Large intestine (tissue), 3 donors: ENCODE data around the gene PUM2. TPM values are rescaled to one million over a fixed set of nuclear protein-coding genes. Genes with fewer than 3 reads are reported as not detected.

Experiments used
- DNase-seq, 2 donors: peaks; one replicate each; pipeline versions ENCODE4 v3.0.0 to v3.0.0-alpha.2; 2013
- H3K27ac ChIP-seq: one replicate; pipeline ENCODE4 v1.5.1; 2013; ENCODE audit warnings: low read length
- H3K27me3 ChIP-seq: 2 replicates; pipeline ENCODE4 v1.6.1; 2013; ENCODE audit warnings: low read length; ENCODE audit not compliant: control insufficient read depth, insufficient read depth
- H3K36me3 ChIP-seq: 2 replicates; pipeline ENCODE4 v1.6.1; 2013; ENCODE audit warnings: low read length; ENCODE audit not compliant: control insufficient read depth, insufficient read depth
- H3K4me1 ChIP-seq: one replicate; pipeline ENCODE4 v1.6.1; 2013; ENCODE audit warnings: low read length; ENCODE audit not compliant: control insufficient read depth, insufficient read depth
- H3K4me3 ChIP-seq: one replicate; pipeline ENCODE4 v1.5.1; 2013; ENCODE audit warnings: low read length
- H3K9me3 ChIP-seq: one replicate; pipeline ENCODE4 v1.6.1; 2013; ENCODE audit warnings: mild to moderate bottlenecking, low read depth, low read length, moderate library complexity; ENCODE audit not compliant: control insufficient read depth
- WGBS: methylation state at CpG from one replicate; pipeline ENCODE4 v1.1.5; 2013; ENCODE audit warnings: low lambda C conversion rate; ENCODE audit not compliant: insufficient coverage; 5-methylcytosine and 5-hydroxymethylcytosine counted together
- polyA plus RNA-seq: library from polyadenylated mRNA; unstranded; fragments of 120-200 nt; gene quantifications from one replicate; pipeline ENCODE4 v1.2.1, GENCODE V29; 2013

PUM2 gene
- polyA plus RNA-seq, 1 donor: 86.9 TPM

DNA sequence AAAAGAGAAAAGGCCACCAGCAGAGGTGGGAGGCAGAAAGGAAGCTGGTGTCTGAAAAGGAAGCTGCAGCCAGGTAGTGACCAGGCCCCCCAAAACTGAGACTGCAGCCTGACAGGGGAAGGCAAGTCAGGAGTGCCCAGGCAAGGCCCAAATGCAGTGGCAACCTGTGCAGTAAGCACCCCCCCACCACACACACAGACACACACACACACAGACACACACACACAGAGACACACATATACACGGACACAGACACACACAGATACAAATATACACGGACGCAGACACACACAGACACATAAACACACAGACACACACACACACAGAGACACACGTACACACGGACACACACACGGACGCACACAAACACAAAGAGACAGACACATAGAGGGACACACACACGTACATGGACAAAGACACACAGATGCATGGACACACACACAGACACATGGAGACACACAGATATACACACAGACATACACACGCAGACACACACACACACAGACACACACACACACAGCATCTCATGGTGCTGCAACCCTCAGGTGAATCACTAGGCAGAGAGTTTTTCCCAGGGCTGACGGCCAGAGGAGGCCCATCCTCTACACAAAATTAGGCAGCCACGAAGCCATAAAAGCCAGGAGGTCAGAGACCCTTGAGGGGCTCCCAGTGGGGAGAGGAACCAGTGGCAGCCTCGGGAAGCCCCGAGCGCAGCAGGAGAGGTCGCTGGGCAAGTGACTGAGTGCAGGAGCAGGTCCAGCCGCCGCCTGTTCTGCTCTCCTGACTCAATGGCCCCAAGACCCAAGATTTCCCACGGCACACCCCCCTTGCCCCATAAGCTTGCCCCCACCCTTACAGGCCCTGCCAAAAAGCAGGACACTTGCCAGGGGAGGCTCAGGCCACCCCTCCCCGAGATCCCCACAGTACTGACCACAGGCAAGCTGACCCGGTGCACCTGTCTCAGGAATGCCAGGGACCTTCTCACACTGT, 132.0 kb downstream of the PUM2 start:
- H3K27ac ChIP-seq: no peak overlapping the region
- no CpG with 5 or more reads among the region's 20 CpGs for WGBS
- DNase-seq: no peak

DNA sequence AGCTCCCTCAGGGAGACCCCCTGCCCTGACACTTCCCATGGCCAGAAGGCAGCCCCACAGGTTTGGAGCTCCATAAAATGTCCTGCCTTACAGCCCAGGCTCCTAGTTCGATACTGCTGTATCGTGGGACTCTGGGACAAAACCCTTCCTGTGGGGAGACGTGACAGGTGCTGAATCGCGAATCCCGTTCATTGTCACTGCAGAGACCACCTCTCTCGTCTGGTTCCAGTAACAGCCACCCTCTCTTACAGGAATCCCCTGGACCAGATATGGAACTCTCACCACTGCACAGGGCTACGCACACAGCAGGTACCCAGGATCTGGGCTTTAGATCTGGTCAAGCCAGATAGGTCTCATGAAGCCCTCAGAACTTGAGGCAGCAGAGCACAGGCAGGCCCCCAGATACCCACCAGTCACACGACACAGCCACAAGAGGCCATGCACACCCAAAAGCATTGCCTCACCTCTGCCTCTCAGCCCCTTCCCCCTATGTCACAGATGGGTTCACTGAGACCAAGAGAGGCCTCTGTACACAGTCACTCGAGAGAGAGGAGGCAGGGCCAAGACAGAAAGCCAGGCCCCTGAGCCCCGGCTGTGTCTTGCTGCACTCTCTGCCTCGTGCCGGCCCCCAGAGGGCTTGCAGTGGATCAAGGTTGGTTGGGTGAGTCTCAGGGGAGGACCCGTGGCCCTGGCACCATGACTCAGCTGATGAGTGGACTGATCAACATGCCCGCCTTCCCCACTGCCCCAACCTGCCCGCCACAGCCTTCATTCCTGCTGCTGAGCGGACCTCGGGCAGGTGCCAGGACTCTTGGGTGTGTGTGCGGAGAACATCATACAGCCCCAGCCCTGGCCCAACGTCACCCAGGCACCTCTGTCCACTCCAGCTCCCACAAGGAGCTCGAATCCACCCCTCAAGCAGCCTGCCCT, 133.3 kb downstream of the PUM2 start:
- no peak for DNase-seq
- H3K27ac ChIP-seq: no peak overlapping the region
- H3K27me3 ChIP-seq: no peaks in the 10 kb centered on the region
- H3K9me3 ChIP-seq: no peaks in the 10 kb centered on the region
- peaks cover 9% of the 10 kb centered on the region for H3K36me3 ChIP-seq
- H3K4me1 ChIP-seq: peaks cover 67% of the 10 kb centered on the region
- WGBS: no CpG with 5 or more reads among the region's 21 CpGs
- no peak overlapping the region for H3K4me3 ChIP-seq

More for the DNA sequence above, 132.0 kb downstream of the PUM2 start:
- no peaks in the 10 kb centered on the region for H3K27me3 ChIP-seq
- H3K4me1 ChIP-seq: peaks cover 62% of the 10 kb centered on the region
- H3K4me3 ChIP-seq: no peak overlapping the region
- peaks cover 9% of the 10 kb centered on the region for H3K36me3 ChIP-seq
- H3K9me3 ChIP-seq: no peaks in the 10 kb centered on the region

DNA sequence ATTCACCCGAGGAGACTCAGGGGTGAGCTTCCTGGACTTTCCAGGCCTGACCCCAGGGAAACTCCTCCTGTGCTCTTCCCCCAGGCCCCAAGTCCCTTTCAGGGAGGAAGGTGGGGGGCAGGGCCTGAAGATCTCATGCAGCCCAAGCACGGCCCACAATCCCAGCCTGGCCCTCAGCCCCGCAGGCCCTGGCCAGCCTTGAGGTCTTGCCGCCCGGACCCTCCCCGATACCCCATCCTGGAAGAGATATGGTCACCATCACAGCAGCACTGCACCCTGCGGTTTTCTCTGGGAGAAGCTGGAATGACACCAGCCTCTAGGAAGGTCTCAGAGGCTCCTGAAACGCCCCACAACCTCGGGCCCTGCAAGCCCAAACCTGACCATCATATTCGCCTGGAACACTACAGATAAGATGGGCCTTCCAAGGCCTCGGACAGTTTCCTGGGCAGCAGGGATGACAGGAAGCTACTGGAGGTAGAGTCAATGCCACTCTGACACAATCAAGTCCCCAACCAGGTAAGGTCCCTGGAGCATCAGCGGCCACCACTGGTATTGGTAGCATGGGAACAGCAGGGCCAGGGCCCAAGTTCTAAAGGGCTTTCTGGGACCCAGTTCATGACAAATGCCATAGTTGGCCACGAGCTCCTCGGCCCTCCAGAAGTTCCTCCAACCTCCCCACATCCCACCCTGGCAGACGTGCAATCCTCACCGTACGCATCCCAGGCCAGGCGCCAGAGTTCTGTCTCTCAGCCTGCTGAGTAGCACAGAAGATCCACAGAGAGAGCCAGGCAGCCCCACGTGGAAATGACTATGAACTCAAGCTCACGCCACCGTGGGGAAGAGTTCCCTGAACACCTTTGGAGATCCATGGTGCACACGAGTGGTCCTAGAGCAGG, 134.3 kb downstream of the PUM2 start:
- Histone ChIP-seq H3K36me3 (peaks cover 9% of the 10 kb centered on the region), H3K27me3 (no peaks in the 10 kb centered on the region), H3K9me3 (no peaks in the 10 kb centered on the region), H3K4me3 (no peak overlapping the region), H3K27ac (peak overlapping the region; percentile 79), H3K4me1 (peaks cover 61% of the 10 kb centered on the region)
- no peak for DNase-seq
- WGBS: no CpG with 5 or more reads among the region's 22 CpGs

DNA sequence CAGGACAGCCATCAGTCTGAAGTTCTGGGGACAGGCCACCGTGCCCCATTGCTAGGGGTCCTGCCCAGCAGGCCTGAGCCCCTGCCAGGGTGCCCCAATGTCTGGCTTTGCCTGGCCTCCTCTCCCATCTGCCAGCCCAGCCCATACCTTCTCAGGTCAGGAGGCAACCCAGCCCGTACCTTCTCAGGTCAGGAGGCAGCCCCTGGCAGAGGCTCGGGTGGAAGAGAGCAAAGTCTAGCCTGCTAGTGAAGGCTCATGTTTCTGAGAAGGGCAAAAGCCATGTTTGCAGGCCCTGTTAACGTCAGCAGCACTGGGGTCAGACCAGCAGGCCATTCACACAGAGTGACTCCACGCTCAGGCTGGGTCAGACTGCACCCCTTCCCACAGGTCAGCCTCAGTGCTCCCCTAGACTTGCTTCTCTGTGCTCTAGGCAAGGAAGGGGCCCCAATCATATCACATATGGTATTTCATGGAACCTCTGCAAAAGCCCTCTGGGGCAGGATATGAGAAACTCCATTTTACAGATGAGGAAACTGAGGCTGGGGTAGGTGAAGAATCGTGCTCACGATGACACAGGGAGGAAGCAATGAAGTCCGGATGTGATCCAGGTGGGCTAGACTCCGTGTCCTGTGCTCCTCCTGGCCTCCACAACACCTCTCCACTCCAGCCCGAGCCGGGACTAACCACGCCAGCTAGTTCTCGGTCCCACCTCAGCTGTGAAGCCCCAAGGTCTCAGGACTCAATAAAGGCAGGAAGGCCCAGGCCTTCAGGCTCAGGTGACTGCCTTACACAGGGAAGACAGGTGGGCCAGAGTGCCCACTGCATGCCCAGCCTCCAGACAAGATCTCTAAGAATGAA, 135.2 kb downstream of the PUM2 start:
- H3K9me3 ChIP-seq: no peaks in the 10 kb centered on the region
- no peak overlapping the region for H3K4me3 ChIP-seq
- peak overlapping the region; percentile 79 for H3K27ac ChIP-seq
- no CpG with 5 or more reads among the region's 13 CpGs for WGBS
- peak; percentile 86 to 94 for DNase-seq
- H3K4me1 ChIP-seq: peaks cover 52% of the 10 kb centered on the region
- peaks cover 9% of the 10 kb centered on the region for H3K36me3 ChIP-seq
- no peaks in the 10 kb centered on the region for H3K27me3 ChIP-seq

DNA sequence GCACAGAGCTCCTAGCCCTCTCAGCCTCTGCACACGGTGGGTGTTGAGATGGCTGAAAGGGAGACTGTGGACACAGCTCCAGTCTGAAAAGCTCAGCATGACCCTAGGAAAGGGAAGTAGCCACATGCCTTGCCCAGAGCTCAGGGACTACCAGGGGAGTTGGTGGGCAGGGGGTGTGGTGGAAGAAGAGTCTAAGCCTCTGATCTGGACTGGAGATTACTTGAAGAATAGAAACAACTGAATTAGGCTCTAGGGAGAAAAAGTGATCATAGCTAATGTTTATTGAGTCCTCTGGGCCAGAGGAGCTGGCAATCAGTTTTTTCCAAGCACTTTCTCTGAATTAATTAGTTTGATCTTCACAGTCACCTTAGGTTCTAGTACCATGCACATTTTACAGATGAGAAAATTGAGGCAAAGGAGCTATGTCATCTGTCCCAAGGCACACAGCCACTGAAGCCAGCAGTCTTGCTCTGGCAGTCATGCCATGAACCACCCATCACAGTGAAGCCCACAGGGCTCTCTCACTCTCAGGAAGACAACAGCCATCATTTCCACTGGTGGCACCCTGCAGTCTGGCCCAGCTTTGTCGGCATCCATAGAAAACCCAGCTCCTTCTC, 136.0 kb downstream of the PUM2 start:
- Histone ChIP-seq H3K9me3 (no peaks in the 10 kb centered on the region), H3K4me3 (no peak overlapping the region), H3K27ac (peak overlapping the region; percentile 79), H3K27me3 (no peaks in the 10 kb centered on the region), H3K4me1 (peaks cover 48% of the 10 kb centered on the region), H3K36me3 (peaks cover 9% of the 10 kb centered on the region)
- DNase-seq: no peak
- no CpG with 5 or more reads among the region's 2 CpGs for WGBS

DNA sequence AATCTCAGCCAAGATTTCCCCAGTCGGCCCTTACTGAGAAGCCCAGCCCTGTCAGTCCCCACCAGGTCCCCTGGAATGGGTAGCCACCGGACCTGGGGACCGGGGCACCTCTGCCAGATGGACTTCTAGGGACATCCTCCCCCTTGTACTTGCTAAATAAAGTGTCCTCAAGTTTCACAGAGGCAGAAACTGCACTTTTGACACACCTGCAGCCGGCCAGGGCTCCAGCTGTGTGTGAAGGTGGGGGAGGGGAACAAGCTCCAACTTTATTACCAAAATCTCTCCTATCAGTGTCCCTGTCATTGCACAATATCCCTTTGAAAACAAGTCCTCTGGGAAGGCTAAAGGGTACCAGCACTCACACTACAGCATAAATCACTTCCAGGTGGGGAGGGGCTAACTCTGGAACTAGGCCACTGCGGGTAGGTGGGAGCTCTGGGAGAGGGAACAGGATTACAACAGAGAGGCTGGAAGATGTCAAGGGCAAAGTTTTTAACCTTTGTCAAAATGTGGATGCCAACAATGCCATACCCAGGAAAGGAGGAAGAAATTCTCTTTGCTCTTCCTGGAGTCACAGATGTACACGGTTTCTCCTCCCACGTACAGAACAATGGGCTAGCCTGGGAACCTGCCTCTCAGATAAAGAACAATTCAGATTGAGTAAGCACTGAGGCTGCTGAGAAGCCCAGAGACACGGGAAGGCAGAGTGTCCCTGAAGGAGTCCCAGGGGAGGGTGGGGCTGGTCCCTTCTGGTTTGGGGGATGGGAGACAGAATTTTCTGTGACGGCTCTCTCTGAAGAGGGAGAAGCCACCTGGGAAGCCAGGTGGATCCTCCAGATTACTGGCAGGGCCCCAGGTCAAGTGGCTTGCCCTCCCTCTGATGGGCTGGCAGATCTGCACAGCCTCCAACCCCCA, 136.7 kb downstream of the PUM2 start:
- Histone ChIP-seq H3K27ac (peak overlapping the region; percentile 79), H3K27me3 (no peaks in the 10 kb centered on the region), H3K4me3 (no peak overlapping the region), H3K4me1 (peaks cover 56% of the 10 kb centered on the region), H3K9me3 (no peaks in the 10 kb centered on the region), H3K36me3 (peaks cover 3% of the 10 kb centered on the region)
- no CpG with 5 or more reads among the region's 9 CpGs for WGBS
- DNase-seq: peak in 1 of 2 donors; percentile 84

DNA sequence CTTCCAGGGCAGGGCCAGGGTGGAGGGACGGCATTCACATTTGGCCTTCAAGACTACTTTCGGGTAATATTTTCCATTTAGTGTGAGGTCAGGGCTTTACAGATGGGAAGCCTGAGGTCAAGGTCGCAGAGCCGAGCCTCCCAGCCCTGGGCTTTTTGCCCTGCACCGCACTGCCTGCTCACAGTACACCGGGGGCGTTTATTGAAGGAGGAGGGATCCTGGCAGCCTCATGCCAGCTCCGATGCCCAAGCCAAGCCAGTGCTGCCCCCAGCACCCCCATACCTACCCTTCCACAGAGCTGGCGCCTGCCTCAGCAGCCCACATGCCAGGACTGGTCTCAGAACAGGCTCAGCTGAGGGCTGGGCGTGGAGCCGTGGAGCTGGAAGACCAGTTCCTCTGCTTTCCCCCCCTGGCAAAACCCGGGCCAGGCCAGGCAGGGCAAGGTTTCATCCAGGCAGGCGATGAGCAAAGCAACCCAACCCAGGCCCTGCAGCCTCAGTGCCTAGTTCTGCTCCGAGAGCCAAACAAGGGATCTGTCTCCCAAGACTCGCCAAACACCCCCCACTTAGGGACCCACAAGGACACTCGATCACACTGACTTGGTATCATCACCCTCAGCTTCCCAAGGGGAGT, 137.7 kb downstream of the PUM2 start:
- DNase-seq: no peak
- H3K27ac ChIP-seq: peak overlapping the region; percentile 79
- 40% methylated on average over 1 of the region's 16 CpGs for WGBS
- no peaks in the 10 kb centered on the region for H3K9me3 ChIP-seq
- no peak overlapping the region for H3K4me3 ChIP-seq
- no peaks in the 10 kb centered on the region for H3K27me3 ChIP-seq
- no peaks in the 10 kb centered on the region for H3K36me3 ChIP-seq
- H3K4me1 ChIP-seq: peaks cover 65% of the 10 kb centered on the region

DNA sequence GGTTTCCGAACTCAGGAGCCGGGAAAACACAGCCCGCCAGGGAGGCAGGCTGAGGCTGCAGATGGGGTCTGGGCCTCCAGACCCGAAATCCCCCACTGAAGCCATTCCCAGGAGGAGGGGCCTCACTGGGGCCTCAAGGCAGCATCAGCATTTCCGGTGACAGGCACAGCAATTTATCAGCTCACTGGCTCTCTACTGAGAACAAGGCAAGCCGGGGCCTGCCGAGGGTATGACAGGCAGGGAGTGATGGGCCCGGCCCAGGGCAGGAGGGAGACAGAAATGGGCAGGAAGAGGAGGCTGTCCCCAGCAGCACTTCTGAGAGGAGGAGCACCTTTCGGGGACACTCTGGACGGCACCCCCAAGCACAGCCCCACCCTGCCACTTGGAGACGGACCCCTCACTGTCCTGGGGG, 138.2 kb downstream of the PUM2 start:
- no CpG with 5 or more reads among the region's 11 CpGs for WGBS
- Histone ChIP-seq H3K36me3 (no peaks in the 10 kb centered on the region), H3K27me3 (no peaks in the 10 kb centered on the region), H3K4me3 (no peak overlapping the region), H3K4me1 (peaks cover 68% of the 10 kb centered on the region), H3K9me3 (no peaks in the 10 kb centered on the region), H3K27ac (peak overlapping the region; percentile 79)
- peak in 1 of 2 donors; percentile 68 for DNase-seq
